Skin of body (tissue), 3 donors: ENCODE measurements around the gene CHAF1B. TPM values are rescaled to one million over a fixed set of nuclear protein-coding genes. Genes with fewer than 3 reads are reported as not detected.

ENCODE experiments used
- DNase-seq: peaks from one replicate; lab custom pipeline; 2025; lab: John Stamatoyannopoulos, UW
- small RNA-seq: library from RNA; depleted of rRNA; stranded (forward); fragments of <200 nt; gene quantifications from one replicate; pipeline ENCODE3, GENCODE V24; 2014; ENCODE audit warnings: low replicate concordance
- total RNA-seq: library from RNA; depleted of rRNA; stranded (reverse); fragments of >200 nt; gene quantifications from one replicate; pipeline ENCODE4 v1.2.3, GENCODE V29; 2014

CHAF1B gene
- total RNA-seq, 1 donor from 2014 or later = 1.6 TPM

- DNase-seq = no peak
These were observed 76.8 kb downstream of the CHAF1B start for GRCh38 chr21:36461918-36462486.

- no peak for DNase-seq
These were observed 78.0 kb downstream of the CHAF1B start for GRCh38 chr21:36463204-36463603.

GRCh38 chr21:36463991-36464390 is 78.8 kb downstream of the CHAF1B start:
- DNase-seq = no peak

- no peak for DNase-seq
These were observed 79.4 kb downstream of the CHAF1B start for GRCh38 chr21:36464590-36464989.

- no peak for DNase-seq
These were observed 80.3 kb downstream of the CHAF1B start for GRCh38 chr21:36465478-36465877.

GRCh38 chr21:36466061-36466511 is 80.9 kb downstream of the CHAF1B start:
- no peak for DNase-seq

Small RNAs within 50 kb of the gene (small RNA-seq; reads per million reads assigned to genes)
- not detected for gene ATP5MFP1

Other genes with a start within 250 kb of the CHAF1B start
- gene DOP1B, start 228.6 kb upstream of the CHAF1B start, total RNA-seq = 11.9 TPM
- gene MORC3, start 65.2 kb upstream of the CHAF1B start, total RNA-seq = 79.1 TPM
- 0.79 TPM for gene CLDN14, start 94.7 kb downstream of the CHAF1B start, total RNA-seq